ENCODE measurements around the gene RHAG.
"Not testable (repeated sequence)": the region's sequence is repeated elsewhere in the genome, so short reads cannot be mapped to it uniquely, and the experiment has no call there.

RHAG gene

DNA sequence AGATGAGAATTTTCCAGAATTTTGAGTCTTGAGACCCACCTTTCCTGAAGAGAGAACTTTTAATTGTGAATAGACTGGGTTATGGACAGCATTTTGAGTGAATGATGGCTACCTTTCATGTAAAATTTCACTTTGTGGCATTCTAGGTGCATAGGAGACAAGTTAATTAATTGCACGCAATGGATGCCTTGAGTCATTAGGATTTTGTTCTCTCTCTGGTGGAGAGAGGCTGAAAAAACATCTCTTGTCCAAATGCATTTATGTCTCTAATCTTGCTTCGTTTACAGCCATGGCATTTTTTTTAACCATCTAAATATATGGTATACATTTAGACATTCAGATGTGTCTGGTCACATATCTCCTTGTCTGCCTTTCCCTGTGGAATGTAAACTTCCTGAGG is 3.1 kb downstream of the RHAG start:
- no peaks in the 10 kb centered on the region for H3K36me3 ChIP-seq (ENCODE audit: control insufficient read depth in 2 of 2, insufficient read depth in 1 of 2, low read length in 2 of 2)
- ChIA-PET POLR2A (no interaction called here), CTCF (no interaction called here)
- TF ChIP-seq, protein P1, sequence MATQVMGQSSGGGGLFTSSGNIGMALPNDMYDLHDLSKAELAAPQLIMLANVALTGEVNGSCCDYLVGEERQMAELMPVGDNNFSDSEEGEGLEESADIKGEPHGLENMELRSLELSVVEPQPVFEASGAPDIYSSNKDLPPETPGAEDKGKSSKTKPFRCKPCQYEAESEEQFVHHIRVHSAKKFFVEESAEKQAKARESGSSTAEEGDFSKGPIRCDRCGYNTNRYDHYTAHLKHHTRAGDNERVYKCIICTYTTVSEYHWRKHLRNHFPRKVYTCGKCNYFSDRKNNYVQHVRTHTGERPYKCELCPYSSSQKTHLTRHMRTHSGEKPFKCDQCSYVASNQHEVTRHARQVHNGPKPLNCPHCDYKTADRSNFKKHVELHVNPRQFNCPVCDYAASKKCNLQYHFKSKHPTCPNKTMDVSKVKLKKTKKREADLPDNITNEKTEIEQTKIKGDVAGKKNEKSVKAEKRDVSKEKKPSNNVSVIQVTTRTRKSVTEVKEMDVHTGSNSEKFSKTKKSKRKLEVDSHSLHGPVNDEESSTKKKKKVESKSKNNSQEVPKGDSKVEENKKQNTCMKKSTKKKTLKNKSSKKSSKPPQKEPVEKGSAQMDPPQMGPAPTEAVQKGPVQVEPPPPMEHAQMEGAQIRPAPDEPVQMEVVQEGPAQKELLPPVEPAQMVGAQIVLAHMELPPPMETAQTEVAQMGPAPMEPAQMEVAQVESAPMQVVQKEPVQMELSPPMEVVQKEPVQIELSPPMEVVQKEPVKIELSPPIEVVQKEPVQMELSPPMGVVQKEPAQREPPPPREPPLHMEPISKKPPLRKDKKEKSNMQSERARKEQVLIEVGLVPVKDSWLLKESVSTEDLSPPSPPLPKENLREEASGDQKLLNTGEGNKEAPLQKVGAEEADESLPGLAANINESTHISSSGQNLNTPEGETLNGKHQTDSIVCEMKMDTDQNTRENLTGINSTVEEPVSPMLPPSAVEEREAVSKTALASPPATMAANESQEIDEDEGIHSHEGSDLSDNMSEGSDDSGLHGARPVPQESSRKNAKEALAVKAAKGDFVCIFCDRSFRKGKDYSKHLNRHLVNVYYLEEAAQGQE (tag by site-specific recombination; IDR thresholded peaks at IDR 0.05), result no peak
- TF ChIP-seq HOXC10 (CRISPR knock-in tag; IDR thresholded peaks at IDR 0.05), result no peak
- TF ChIP-seq, protein P2, sequence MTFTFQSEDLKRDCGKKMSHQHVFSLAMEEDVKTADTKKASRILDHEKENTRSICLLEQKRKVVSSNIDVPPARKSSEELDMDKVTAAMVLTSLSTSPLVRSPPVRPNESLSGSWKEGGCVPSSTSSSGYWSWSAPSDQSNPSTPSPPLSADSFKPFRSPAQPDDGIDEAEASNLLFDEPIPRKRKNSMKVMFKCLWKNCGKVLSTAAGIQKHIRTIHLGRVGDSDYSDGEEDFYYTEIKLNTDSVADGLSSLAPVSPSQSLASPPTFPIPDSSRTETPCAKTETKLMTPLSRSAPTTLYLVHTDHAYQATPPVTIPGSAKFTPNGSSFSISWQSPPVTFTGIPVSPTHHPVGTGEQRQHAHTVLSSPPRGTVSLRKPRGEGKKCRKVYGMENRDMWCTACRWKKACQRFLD (tag by site-specific recombination; IDR thresholded peaks at IDR 0.05), result no peak
- no peak for TF ChIP-seq ZNF777 (tag by site-specific recombination; IDR thresholded peaks at IDR 0.05; ENCODE audit: borderline replicate concordance)
- no peak for TF ChIP-seq SP2 (tag by site-specific recombination; IDR thresholded peaks at IDR 0.05)
- no peak for TF ChIP-seq ZNF654 (tag by site-specific recombination; IDR thresholded peaks at IDR 0.05; ENCODE audit: low read depth)
- TF ChIP-seq IKZF3 (tag by site-specific recombination; IDR thresholded peaks at IDR 0.05), result no peak
- TF ChIP-seq ZNF560 (tag by site-specific recombination; IDR thresholded peaks at IDR 0.05; ENCODE audit: borderline replicate concordance), result no peak
- H3K9me3 ChIP-seq (ENCODE audit: control insufficient read depth, insufficient read depth, low read depth, low read length), result no peaks in the 10 kb centered on the region
- no peak overlapping the region for H3K27ac ChIP-seq (ENCODE audit: extremely low read depth, low read depth, low read length)
- H3K4me3 ChIP-seq (ENCODE audit: low read depth, low read length), result no peak overlapping the region
- no peaks in the 10 kb centered on the region for H3K4me1 ChIP-seq (ENCODE audit: control insufficient read depth, insufficient read depth, low read length)

DNA sequence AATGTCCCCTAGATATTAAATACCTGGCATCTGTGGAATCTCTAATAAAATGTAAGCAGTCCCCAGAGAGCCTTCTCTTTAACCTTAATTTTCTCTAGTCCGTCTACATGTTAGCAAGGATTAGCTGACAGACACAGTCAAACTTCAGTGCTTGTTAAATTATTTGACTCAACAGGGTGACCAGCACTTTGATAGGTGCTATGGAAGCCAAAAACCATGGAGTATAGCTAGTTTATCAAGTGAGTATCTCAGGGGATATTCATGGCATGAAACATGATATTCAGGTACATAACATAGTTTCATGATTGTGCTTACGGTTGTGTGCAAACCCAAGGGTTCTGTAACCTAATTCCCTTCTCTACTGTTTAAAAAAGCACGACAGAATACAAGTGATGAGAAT is 3.9 kb downstream of the RHAG start:
- no peak overlapping the region for H3K4me3 ChIP-seq (ENCODE audit: low read depth, low read length)
- no peak overlapping the region for H3K27ac ChIP-seq (ENCODE audit: extremely low read depth, low read depth, low read length)
- ChIA-PET CTCF (interaction anchor here (0.7 to 1.0 kb wide), 2 partner anchors 10 to 1949 kb away, joined by 4 to 6 read pairs; no protein-coding TSS in a partner anchor), POLR2A (no interaction called here)
- TF ChIP-seq, protein P3, sequence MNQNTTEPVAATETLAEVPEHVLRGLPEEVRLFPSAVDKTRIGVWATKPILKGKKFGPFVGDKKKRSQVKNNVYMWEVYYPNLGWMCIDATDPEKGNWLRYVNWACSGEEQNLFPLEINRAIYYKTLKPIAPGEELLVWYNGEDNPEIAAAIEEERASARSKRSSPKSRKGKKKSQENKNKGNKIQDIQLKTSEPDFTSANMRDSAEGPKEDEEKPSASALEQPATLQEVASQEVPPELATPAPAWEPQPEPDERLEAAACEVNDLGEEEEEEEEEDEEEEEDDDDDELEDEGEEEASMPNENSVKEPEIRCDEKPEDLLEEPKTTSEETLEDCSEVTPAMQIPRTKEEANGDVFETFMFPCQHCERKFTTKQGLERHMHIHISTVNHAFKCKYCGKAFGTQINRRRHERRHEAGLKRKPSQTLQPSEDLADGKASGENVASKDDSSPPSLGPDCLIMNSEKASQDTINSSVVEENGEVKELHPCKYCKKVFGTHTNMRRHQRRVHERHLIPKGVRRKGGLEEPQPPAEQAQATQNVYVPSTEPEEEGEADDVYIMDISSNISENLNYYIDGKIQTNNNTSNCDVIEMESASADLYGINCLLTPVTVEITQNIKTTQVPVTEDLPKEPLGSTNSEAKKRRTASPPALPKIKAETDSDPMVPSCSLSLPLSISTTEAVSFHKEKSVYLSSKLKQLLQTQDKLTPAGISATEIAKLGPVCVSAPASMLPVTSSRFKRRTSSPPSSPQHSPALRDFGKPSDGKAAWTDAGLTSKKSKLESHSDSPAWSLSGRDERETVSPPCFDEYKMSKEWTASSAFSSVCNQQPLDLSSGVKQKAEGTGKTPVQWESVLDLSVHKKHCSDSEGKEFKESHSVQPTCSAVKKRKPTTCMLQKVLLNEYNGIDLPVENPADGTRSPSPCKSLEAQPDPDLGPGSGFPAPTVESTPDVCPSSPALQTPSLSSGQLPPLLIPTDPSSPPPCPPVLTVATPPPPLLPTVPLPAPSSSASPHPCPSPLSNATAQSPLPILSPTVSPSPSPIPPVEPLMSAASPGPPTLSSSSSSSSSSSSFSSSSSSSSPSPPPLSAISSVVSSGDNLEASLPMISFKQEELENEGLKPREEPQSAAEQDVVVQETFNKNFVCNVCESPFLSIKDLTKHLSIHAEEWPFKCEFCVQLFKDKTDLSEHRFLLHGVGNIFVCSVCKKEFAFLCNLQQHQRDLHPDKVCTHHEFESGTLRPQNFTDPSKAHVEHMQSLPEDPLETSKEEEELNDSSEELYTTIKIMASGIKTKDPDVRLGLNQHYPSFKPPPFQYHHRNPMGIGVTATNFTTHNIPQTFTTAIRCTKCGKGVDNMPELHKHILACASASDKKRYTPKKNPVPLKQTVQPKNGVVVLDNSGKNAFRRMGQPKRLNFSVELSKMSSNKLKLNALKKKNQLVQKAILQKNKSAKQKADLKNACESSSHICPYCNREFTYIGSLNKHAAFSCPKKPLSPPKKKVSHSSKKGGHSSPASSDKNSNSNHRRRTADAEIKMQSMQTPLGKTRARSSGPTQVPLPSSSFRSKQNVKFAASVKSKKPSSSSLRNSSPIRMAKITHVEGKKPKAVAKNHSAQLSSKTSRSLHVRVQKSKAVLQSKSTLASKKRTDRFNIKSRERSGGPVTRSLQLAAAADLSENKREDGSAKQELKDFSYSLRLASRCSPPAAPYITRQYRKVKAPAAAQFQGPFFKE (tag by site-specific recombination; IDR thresholded peaks at IDR 0.05; ENCODE audit: borderline replicate concordance), result no peak
- TF ChIP-seq, protein P4, sequence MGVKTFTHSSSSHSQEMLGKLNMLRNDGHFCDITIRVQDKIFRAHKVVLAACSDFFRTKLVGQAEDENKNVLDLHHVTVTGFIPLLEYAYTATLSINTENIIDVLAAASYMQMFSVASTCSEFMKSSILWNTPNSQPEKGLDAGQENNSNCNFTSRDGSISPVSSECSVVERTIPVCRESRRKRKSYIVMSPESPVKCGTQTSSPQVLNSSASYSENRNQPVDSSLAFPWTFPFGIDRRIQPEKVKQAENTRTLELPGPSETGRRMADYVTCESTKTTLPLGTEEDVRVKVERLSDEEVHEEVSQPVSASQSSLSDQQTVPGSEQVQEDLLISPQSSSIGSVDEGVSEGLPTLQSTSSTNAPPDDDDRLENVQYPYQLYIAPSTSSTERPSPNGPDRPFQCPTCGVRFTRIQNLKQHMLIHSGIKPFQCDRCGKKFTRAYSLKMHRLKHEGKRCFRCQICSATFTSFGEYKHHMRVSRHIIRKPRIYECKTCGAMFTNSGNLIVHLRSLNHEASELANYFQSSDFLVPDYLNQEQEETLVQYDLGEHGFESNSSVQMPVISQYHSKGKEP (tag by site-specific recombination; IDR thresholded peaks at IDR 0.05), result no peak
- TF ChIP-seq, protein P2 (tag by site-specific recombination; IDR thresholded peaks at IDR 0.05), result no peak
- H3K36me3 ChIP-seq (ENCODE audit: control insufficient read depth in 2 of 2, insufficient read depth in 1 of 2, low read length in 2 of 2), result no peaks in the 10 kb centered on the region
- H3K9me3 ChIP-seq (ENCODE audit: control insufficient read depth, insufficient read depth, low read depth, low read length), result no peaks in the 10 kb centered on the region
- H3K4me1 ChIP-seq (ENCODE audit: control insufficient read depth, insufficient read depth, low read length), result no peaks in the 10 kb centered on the region

DNA sequence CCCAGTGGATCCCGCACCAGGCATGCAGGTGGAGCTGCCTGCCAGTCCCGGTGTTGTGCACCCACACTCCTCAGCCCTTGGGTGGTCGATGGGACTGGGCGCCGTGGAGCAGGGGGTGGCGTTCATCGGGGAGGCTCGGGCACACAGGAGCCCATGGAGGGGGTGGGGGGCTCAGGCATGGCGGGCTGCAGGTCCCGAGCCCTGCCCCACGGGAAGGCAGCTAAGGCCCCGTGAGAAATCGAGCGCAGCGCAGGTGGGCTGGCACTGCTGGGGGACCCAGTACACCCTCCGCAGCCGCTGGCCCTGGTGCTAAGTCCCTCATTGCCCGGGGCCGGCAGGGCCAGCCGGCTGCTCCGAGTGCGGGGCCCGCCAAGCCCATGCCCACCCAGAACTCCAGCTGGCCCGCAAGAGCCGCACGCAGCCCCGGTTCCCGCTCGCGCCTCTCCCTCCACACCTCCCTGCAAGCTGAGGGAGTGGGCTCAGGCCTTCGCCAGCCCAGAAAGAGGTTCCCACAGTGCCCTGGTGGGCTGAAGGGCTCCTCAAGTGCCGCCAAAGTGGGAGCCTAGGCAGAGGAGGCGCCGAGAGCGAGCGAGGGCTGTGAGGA is 7.1 kb downstream of the RHAG start:
- H3K9me3 ChIP-seq (ENCODE audit: control insufficient read depth, insufficient read depth, low read depth, low read length); POLR2A ChIA-PET; H3K27ac ChIP-seq (ENCODE audit: extremely low read depth, low read depth, low read length); H3K4me1 ChIP-seq (ENCODE audit: control insufficient read depth, insufficient read depth, low read length); H3K36me3 ChIP-seq (ENCODE audit: control insufficient read depth in 2 of 2, insufficient read depth in 1 of 2, low read length in 2 of 2); H3K4me3 ChIP-seq (ENCODE audit: low read depth, low read length): not testable (repeated sequence)
- CTCF ChIA-PET, result interaction anchor here (0.7 kb wide), 1 partner anchor 160 kb away, joined by 3 read pairs; no protein-coding TSS in a partner anchor

Data from HEK293 (cell line).